ENCODE measurements around the gene LRIG3. TPM values are rescaled to one million over a fixed set of nuclear protein-coding genes. Genes with fewer than 3 reads are reported as not detected.
"Not testable (repeated sequence)": the region's sequence is repeated elsewhere in the genome, so short reads cannot be mapped to it uniquely, and the experiment has no call there.

Gene LRIG3
- total and polyA plus RNA-seq, 7 donors, result 1.4 to 5.1 (median 2.9) TPM

DNA sequence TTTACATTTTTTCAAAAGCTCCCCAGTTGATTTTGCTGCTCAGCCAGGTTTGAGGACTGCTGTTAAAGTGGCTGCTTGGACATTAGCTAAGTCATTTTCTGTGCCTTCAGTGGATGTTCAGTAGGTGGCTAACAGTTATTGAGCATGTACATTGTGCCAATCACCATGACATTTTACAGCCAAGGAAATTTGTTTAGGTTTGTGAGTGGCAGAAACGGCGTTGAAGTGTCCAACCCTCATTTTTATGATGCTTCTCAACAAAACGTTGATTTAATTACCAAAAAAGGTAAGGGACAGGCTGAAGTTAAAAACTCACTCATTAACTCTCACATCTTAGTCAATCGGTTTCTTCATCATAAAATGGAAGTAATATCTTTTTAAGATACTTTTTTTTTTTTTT is 37.0 kb upstream of the LRIG3 start:
- no peaks in the 10 kb centered on the region for H3K4me1 ChIP-seq
- H3K4me3 ChIP-seq, result no peak overlapping the region
- no peak for ATAC-seq
- no peaks in the 10 kb centered on the region for H3K36me3 ChIP-seq (ENCODE audit: insufficient read depth in 1 of 2, low read depth in 1 of 2)
- intact Hi-C loops (cut with DNase I), result no loop called here
- TF ChIP-seq, protein P1, sequence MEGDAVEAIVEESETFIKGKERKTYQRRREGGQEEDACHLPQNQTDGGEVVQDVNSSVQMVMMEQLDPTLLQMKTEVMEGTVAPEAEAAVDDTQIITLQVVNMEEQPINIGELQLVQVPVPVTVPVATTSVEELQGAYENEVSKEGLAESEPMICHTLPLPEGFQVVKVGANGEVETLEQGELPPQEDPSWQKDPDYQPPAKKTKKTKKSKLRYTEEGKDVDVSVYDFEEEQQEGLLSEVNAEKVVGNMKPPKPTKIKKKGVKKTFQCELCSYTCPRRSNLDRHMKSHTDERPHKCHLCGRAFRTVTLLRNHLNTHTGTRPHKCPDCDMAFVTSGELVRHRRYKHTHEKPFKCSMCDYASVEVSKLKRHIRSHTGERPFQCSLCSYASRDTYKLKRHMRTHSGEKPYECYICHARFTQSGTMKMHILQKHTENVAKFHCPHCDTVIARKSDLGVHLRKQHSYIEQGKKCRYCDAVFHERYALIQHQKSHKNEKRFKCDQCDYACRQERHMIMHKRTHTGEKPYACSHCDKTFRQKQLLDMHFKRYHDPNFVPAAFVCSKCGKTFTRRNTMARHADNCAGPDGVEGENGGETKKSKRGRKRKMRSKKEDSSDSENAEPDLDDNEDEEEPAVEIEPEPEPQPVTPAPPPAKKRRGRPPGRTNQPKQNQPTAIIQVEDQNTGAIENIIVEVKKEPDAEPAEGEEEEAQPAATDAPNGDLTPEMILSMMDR (IDR thresholded peaks at IDR 0.05), result no peak
- no peaks in the 10 kb centered on the region for H3K27me3 ChIP-seq (ENCODE audit: insufficient read depth in 3 of 3, low read length in 2 of 3)
- WGBS, 3 donors, result 61 to 67% (median 62%) methylated on average over 4 of the region's 4 CpGs
- no peak overlapping the region for H3K27ac ChIP-seq
- H3K9me3 ChIP-seq, result no peaks in the 10 kb centered on the region
- no peak for DNase-seq

DNA sequence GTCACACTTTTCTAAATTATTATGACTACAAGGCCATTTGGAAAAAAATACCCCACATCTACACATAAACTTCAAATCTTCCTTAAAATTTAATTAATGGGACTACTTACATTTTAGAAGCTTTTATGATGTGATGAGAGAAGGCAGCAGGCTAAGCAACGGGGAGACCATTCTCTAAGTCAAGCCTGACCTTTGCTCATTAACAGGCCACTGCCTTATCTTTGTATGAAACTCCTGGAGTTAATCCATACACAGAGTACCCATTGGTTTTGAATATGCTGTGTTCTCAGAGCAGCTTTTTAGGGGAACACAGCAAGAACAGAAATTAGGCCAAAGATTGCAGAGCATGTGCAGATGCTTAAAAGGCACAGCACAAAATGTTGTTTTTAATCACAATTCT is 35.5 kb upstream of the LRIG3 start:
- 57 to 75% (median 64%) methylated on average over 1 of the region's 1 CpG for WGBS, 3 donors
- H3K4me1 ChIP-seq, result no peaks in the 10 kb centered on the region
- H3K36me3 ChIP-seq (ENCODE audit: insufficient read depth in 1 of 2, low read depth in 1 of 2), result no peaks in the 10 kb centered on the region
- H3K27me3 ChIP-seq (ENCODE audit: insufficient read depth in 3 of 3, low read length in 2 of 3), result no peaks in the 10 kb centered on the region
- no peaks in the 10 kb centered on the region for H3K9me3 ChIP-seq
- DNase-seq (no peak), ATAC-seq (no peak)
- no peak overlapping the region for H3K4me3 ChIP-seq
- intact Hi-C loops (cut with DNase I), result no loop called here
- TF ChIP-seq, protein P1 (IDR thresholded peaks at IDR 0.05), result no peak
- no peak overlapping the region for H3K27ac ChIP-seq

DNA sequence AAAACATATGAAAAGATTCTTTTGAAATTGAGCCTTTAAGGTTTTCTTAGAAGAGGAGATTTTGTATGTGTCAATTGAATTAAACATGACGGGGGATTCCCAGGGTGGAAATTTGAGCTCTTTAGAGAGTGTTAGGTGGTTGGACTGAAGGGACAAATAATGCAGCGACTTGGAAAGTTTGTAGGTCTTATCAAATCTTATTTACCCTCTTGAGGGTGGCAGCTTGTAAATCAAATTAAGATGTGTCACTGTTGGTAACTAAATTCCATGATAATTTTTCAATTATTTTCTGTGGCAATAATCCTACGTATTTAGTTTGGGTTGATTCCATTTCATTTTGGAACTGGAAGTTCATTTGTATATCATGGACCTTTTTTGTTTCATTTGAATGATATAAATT is 33.7 kb upstream of the LRIG3 start:
- intact Hi-C loops (cut with DNase I), result no loop called here
- DNase-seq (no peak), ATAC-seq (no peak)
- H3K9me3 ChIP-seq, result no peaks in the 10 kb centered on the region
- no peaks in the 10 kb centered on the region for H3K36me3 ChIP-seq (ENCODE audit: insufficient read depth in 1 of 2, low read depth in 1 of 2)
- H3K27me3 ChIP-seq (ENCODE audit: insufficient read depth in 3 of 3, low read length in 2 of 3), result no peaks in the 10 kb centered on the region
- H3K4me3 ChIP-seq, result no peak overlapping the region
- WGBS, 3 donors, result 57 to 70% (median 67%) methylated on average over 3 of the region's 3 CpGs
- TF ChIP-seq, protein P1 (IDR thresholded peaks at IDR 0.05), result no peak
- H3K27ac ChIP-seq, result no peak overlapping the region
- no peaks in the 10 kb centered on the region for H3K4me1 ChIP-seq

DNA sequence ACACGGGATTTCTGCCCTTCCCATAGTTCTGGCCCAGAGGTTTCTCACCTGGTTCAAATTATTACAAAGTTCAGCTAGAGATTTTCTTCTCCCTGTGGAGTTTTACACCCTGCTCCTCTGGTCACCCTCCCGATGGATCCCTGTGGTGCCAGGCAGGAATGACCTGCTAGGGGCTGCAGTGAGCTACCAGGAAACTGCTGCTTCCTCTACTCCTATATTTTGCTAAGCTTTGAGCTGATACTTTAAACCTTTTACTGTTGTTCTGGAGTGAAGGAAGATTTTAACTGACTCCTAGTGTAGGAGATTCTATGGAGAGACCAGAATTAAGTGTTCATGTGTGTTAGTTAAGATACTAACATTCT is 30.4 kb upstream of the LRIG3 start:
- H3K27ac ChIP-seq, result no peak overlapping the region
- no peaks in the 10 kb centered on the region for H3K4me1 ChIP-seq
- no peaks in the 10 kb centered on the region for H3K36me3 ChIP-seq (ENCODE audit: insufficient read depth in 1 of 2, low read depth in 1 of 2)
- no peak for ATAC-seq
- no peak for DNase-seq
- intact Hi-C loops (cut with DNase I), result no loop called here
- TF ChIP-seq, protein P1 (IDR thresholded peaks at IDR 0.05), result no peak
- no peaks in the 10 kb centered on the region for H3K9me3 ChIP-seq
- no peak overlapping the region for H3K4me3 ChIP-seq
- no peaks in the 10 kb centered on the region for H3K27me3 ChIP-seq (ENCODE audit: insufficient read depth in 3 of 3, low read length in 2 of 3)
- 59 to 84% (median 77%) methylated on average over 2 of the region's 2 CpGs for WGBS, 3 donors

DNA sequence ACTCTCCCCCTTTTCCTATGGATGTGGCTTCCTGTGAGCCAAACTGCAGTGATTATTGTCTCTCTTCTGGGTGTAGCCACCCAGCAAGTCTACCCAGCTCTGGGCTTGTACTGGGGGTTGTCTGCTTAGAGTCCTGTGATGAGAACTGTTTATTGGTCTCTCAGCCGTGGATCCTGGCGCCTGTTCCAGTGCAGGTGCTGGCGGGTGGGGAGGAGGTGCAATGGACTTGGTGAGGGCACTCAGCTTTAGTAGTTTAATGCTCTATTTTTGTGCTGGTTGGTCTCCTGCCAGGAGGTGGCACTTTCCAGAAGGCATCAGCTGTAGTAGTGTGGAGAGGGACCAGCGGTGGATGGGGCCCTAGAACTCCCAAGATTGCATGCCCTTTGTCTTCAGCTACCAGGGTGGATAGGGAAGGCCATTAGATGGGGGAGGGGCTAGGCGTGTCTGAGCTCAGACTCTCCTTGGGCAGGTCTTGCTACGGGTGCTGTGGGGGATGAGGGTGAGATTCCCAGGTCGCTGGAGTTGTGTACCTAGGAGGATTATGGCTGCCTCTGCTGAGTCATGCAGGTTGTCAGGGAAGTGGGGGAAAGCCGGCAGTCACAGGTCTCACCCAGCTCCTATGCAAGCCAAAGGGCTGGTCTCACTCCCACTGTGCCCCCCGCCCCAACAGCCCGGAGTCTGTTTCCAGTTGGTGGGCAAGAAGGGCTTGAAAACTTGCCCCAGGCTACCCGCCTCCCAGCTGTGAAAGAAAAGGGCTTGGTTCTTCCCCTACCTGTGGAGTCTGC is 29.8 kb upstream of the LRIG3 start:
- H3K4me1 ChIP-seq; intact Hi-C loops (cut with DNase I); H3K4me3 ChIP-seq; H3K27ac ChIP-seq; ATAC-seq; H3K9me3 ChIP-seq; DNase-seq; H3K27me3 ChIP-seq (ENCODE audit: insufficient read depth in 3 of 3, low read length in 2 of 3); H3K36me3 ChIP-seq (ENCODE audit: insufficient read depth in 1 of 2, low read depth in 1 of 2): not testable (repeated sequence)
- WGBS, 3 donors, result 82 to 86% (median 86%) methylated on average over 11 of the region's 11 CpGs
